ENCODE results near the gene CDH13.

DNA sequence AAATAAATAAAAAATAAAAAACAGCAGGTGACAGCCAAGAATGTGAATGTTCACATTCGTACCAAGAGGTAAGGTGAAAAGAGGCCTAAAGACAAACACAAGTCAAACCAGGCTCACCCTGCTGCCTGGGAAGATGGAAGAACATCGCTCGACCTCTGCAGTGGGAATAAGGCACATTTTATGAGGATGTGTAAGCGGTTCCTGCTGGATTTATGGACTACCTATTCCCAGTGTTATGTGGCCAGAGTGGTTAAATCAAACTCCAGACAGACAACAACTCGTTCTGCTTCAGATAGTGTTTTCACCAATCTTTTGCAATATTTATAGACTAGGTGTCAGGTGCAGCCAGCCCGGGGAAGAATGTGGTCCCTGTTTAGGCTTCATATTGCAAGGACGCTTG, 966.0 kb downstream of the CDH13 start:
- TF ChIP-seq, protein P1, sequence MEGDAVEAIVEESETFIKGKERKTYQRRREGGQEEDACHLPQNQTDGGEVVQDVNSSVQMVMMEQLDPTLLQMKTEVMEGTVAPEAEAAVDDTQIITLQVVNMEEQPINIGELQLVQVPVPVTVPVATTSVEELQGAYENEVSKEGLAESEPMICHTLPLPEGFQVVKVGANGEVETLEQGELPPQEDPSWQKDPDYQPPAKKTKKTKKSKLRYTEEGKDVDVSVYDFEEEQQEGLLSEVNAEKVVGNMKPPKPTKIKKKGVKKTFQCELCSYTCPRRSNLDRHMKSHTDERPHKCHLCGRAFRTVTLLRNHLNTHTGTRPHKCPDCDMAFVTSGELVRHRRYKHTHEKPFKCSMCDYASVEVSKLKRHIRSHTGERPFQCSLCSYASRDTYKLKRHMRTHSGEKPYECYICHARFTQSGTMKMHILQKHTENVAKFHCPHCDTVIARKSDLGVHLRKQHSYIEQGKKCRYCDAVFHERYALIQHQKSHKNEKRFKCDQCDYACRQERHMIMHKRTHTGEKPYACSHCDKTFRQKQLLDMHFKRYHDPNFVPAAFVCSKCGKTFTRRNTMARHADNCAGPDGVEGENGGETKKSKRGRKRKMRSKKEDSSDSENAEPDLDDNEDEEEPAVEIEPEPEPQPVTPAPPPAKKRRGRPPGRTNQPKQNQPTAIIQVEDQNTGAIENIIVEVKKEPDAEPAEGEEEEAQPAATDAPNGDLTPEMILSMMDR (conservative IDR thresholded peaks at IDR 0.05): no peak
- TF ChIP-seq ZFX (IDR thresholded peaks at IDR 0.05): no peak
